Trophoblast cell (in vitro differentiated cells and primary cell): ENCODE results near the gene CYP46A1.

ENCODE experiments used
- DNase-seq, 2 donors: peaks; one replicate each; pipeline ENCODE4 v3.0.0-alpha.2; 2016
- H2AFZ ChIP-seq: 2 replicates; pipeline ENCODE4 v1.6.1; 2013; ENCODE audit warnings: low read length, moderate library complexity, mild to moderate bottlenecking; ENCODE audit not compliant: insufficient read depth, poor library complexity
- H2AK5ac ChIP-seq: 2 replicates; pipeline ENCODE4 v1.6.1; 2013; ENCODE audit warnings: mild to moderate bottlenecking, low read length
- H2BK120ac ChIP-seq: 2 replicates; pipeline ENCODE4 v1.6.1; 2013; ENCODE audit warnings: low read length, mild to moderate bottlenecking, moderate library complexity; ENCODE audit not compliant: insufficient read depth, poor library complexity
- H2BK12ac ChIP-seq: 2 replicates; pipeline ENCODE4 v1.6.1; 2013; ENCODE audit warnings: mild to moderate bottlenecking, low read length, moderate library complexity
- H2BK5ac ChIP-seq: 2 replicates; pipeline ENCODE4 v1.6.1; 2013; ENCODE audit warnings: low read length, low read depth, moderate library complexity, mild to moderate bottlenecking; ENCODE audit not compliant: poor library complexity
- H3K14ac ChIP-seq: 2 replicates; pipeline ENCODE4 v1.6.1; 2013; ENCODE audit warnings: mild to moderate bottlenecking, low read length
- H3K18ac ChIP-seq: 2 replicates; pipeline ENCODE4 v1.6.1; 2013; ENCODE audit warnings: mild to moderate bottlenecking, low read length
- H3K23ac ChIP-seq: 2 replicates; pipeline ENCODE4 v1.6.1; 2013; ENCODE audit warnings: low read length
- H3K27ac ChIP-seq: 2 replicates; pipeline ENCODE4 v1.5.1; 2013; ENCODE audit warnings: low read depth, mild to moderate bottlenecking, inconsistent platforms, low read length, moderate library complexity
- H3K27me3 ChIP-seq: 2 replicates; pipeline ENCODE4 v1.6.1; 2013; ENCODE audit warnings: inconsistent platforms, mild to moderate bottlenecking, low read length, moderate library complexity; ENCODE audit not compliant: insufficient read depth
- H3K36me3 ChIP-seq, 2 experiments: 1 replicate in 1 of 2; 2 replicates in 1 of 2; pipeline ENCODE4 v1.6.1; 2013; ENCODE audit warnings: low read length in 2 of 2, mild to moderate bottlenecking in 2 of 2, moderate library complexity in 1 of 2; ENCODE audit not compliant: insufficient read depth in 2 of 2, control insufficient read depth in 1 of 2
- H3K4ac ChIP-seq: 2 replicates; pipeline ENCODE4 v1.6.1; 2013; ENCODE audit warnings: low read depth, mild to moderate bottlenecking, low read length, moderate library complexity
- H3K4me1 ChIP-seq, 2 experiments: 1 replicate in 1 of 2; 2 replicates in 1 of 2; pipeline ENCODE4 v1.6.1; 2013; ENCODE audit warnings: low read length in 2 of 2, mild to moderate bottlenecking in 2 of 2, moderate library complexity in 1 of 2; ENCODE audit not compliant: insufficient read depth in 2 of 2, control insufficient read depth in 1 of 2
- H3K4me2 ChIP-seq: 2 replicates; pipeline ENCODE4 v1.6.1; 2013; ENCODE audit warnings: inconsistent platforms, mild to moderate bottlenecking, low read length, moderate library complexity
- H3K4me3 ChIP-seq: 2 replicates; pipeline ENCODE4 v1.5.1; 2013; ENCODE audit warnings: mild to moderate bottlenecking, low read depth, low read length, inconsistent platforms
- H3K79me1 ChIP-seq: one replicate; pipeline ENCODE4 v1.6.1; 2013; ENCODE audit warnings: low read length
- H3K79me2 ChIP-seq: 2 replicates; pipeline ENCODE4 v1.6.1; 2013; ENCODE audit warnings: low read length, mild to moderate bottlenecking; ENCODE audit not compliant: control insufficient read depth, insufficient read depth, poor library complexity
- H3K9ac ChIP-seq: 2 replicates; pipeline ENCODE4 v1.6.1; 2013; ENCODE audit warnings: mild to moderate bottlenecking, low read length
- H3K9me3 ChIP-seq: 2 replicates; pipeline ENCODE4 v1.6.1; 2013; ENCODE audit warnings: low read depth, mild to moderate bottlenecking, control low read depth, inconsistent platforms, low read length; ENCODE audit not compliant: insufficient read depth
- H4K12ac ChIP-seq: 2 replicates; pipeline ENCODE4 v1.6.1; 2013; ENCODE audit warnings: low read depth, mild to moderate bottlenecking, low read length, moderate library complexity
- H4K8ac ChIP-seq: 2 replicates; pipeline ENCODE4 v1.6.1; 2013; ENCODE audit warnings: low read depth, mild to moderate bottlenecking, low read length, moderate library complexity
- H4K91ac ChIP-seq: one replicate; pipeline ENCODE4 v1.6.1; 2013; ENCODE audit warnings: low read depth, mild to moderate bottlenecking, low read length, moderate library complexity
- WGBS: extraction: QIAGEN DNeasy Blood & Tissue Kit; methylation state at CpG from one replicate; pipeline ENCODE4 v1.1.7; 2013; ENCODE audit warnings: missing lambda C conversion rate; ENCODE audit not compliant: insufficient read length, insufficient coverage; ENCODE audit errors: extremely low coverage; 5-methylcytosine and 5-hydroxymethylcytosine counted together

The CYP46A1 gene

GRCh38 chr14:99701260-99701659, 17.2 kb downstream of the CYP46A1 start:
- Histone ChIP-seq H2AK5ac (no peak overlapping the region), H3K23ac (no peak overlapping the region), H3K27ac (no peak overlapping the region), H3K36me3 (no peaks in the 10 kb centered on the region), H3K14ac (no peak overlapping the region), H3K27me3 (no peaks in the 10 kb centered on the region), H3K4me3 (no peak overlapping the region), H3K18ac (no peak overlapping the region), H4K91ac (no peak overlapping the region), H2AFZ (no peak overlapping the region), H4K8ac (no peak overlapping the region), H3K79me2 (no peaks in the 10 kb centered on the region), H2BK12ac (no peak overlapping the region), H2BK5ac (no peak overlapping the region), H3K9me3 (peaks cover 5% of the 10 kb centered on the region), H3K4ac (no peak overlapping the region), H3K9ac (no peak overlapping the region), H4K12ac (no peak overlapping the region), H3K4me2 (no peak overlapping the region), H3K79me1 (peaks cover 2% of the 10 kb centered on the region), H3K4me1 (peaks cover 6 to 14% of the 10 kb centered on the region in 2 experiments), H2BK120ac (no peak overlapping the region)
- no peak for DNase-seq
- no CpG with 5 or more reads among the region's 1 CpG for WGBS

GRCh38 chr14:99702115-99702514, 18.0 kb downstream of the CYP46A1 start:
- Histone ChIP-seq H3K36me3 (no peaks in the 10 kb centered on the region), H4K8ac (no peak overlapping the region), H2BK120ac (no peak overlapping the region), H4K91ac (no peak overlapping the region), H3K14ac (no peak overlapping the region), H2BK12ac (no peak overlapping the region), H3K27ac (no peak overlapping the region), H2AK5ac (no peak overlapping the region), H3K27me3 (no peaks in the 10 kb centered on the region), H3K79me2 (no peaks in the 10 kb centered on the region), H3K79me1 (peaks cover 2% of the 10 kb centered on the region), H3K4me1 (peaks cover 6 to 10% of the 10 kb centered on the region in 2 experiments), H4K12ac (no peak overlapping the region), H3K4me2 (no peak overlapping the region), H2AFZ (no peak overlapping the region), H3K23ac (no peak overlapping the region), H3K9ac (no peak overlapping the region), H2BK5ac (no peak overlapping the region), H3K4ac (no peak overlapping the region), H3K9me3 (peaks cover 5% of the 10 kb centered on the region), H3K4me3 (no peak overlapping the region), H3K18ac (no peak overlapping the region)
- DNase-seq: no peak

- Histone ChIP-seq H3K79me1 (no peaks in the 10 kb centered on the region), H4K8ac (no peak overlapping the region), H3K79me2 (no peaks in the 10 kb centered on the region), H3K27ac (no peak overlapping the region), H2AK5ac (no peak overlapping the region), H2BK5ac (no peak overlapping the region), H3K9ac (no peak overlapping the region), H2AFZ (no peak overlapping the region), H4K91ac (no peak overlapping the region), H3K36me3 (no peaks in the 10 kb centered on the region), H3K9me3 (peaks cover 5% of the 10 kb centered on the region), H3K27me3 (no peaks in the 10 kb centered on the region), H3K4me1 (no peaks in the 10 kb centered on the region), H4K12ac (no peak overlapping the region), H3K4me3 (no peak overlapping the region), H2BK12ac (no peak overlapping the region), H3K4ac (no peak overlapping the region), H3K4me2 (no peak overlapping the region), H2BK120ac (no peak overlapping the region), H3K23ac (no peak overlapping the region), H3K14ac (no peak overlapping the region), H3K18ac (no peak overlapping the region)
- no CpG with 5 or more reads among the region's 3 CpGs for WGBS
- no peak for DNase-seq
Measured at GRCh38 chr14:99703381-99703780, 19.3 kb downstream of the CYP46A1 start.

DNA sequence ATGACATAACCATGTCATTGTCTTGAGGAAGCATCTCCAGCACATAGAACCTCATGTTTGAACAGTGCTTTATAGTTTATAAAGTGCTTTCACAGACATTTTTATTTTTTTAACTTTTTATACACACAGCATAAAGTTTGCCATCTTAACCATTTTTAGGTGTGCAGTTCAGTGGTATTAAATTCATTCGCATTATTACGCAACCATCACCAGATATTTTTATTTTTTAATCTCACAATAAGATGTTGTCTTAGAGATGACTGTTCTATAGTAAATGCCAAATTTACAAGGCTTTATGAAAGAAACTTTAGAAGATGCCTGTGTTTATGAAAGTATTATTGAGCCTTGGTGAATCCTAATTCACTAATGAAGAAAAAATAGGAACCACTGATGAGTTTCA, 19.9 kb downstream of the CYP46A1 start:
- H2BK120ac ChIP-seq: no peak overlapping the region
- H4K12ac ChIP-seq: no peak overlapping the region
- H3K18ac ChIP-seq: no peak overlapping the region
- no peak overlapping the region for H2BK5ac ChIP-seq
- no peak overlapping the region for H3K4me3 ChIP-seq
- peaks cover 5% of the 10 kb centered on the region for H3K9me3 ChIP-seq
- no peaks in the 10 kb centered on the region for H3K4me1 ChIP-seq
- no peak overlapping the region for H3K4me2 ChIP-seq
- no peak overlapping the region for H2BK12ac ChIP-seq
- no peaks in the 10 kb centered on the region for H3K36me3 ChIP-seq
- no peaks in the 10 kb centered on the region for H3K79me1 ChIP-seq
- H4K8ac ChIP-seq: no peak overlapping the region
- H3K4ac ChIP-seq: no peak overlapping the region
- H2AFZ ChIP-seq: no peak overlapping the region
- no peak overlapping the region for H3K27ac ChIP-seq
- DNase-seq: no peak
- no peak overlapping the region for H3K14ac ChIP-seq
- no peak overlapping the region for H3K23ac ChIP-seq
- H3K79me2 ChIP-seq: no peaks in the 10 kb centered on the region
- H3K27me3 ChIP-seq: no peaks in the 10 kb centered on the region
- no peak overlapping the region for H3K9ac ChIP-seq
- no CpG with 5 or more reads among the region's 2 CpGs for WGBS
- no peak overlapping the region for H4K91ac ChIP-seq
- no peak overlapping the region for H2AK5ac ChIP-seq
